ENCODE measurements around the gene TTC28. TPM values are rescaled to one million over a fixed set of nuclear protein-coding genes. Genes with fewer than 3 reads are reported as not detected.

TTC28 gene
- total RNA-seq, 3 donors from 2014 or later, result 9.6 to 32.3 (median 13.2) TPM

- no peak overlapping the region for H3K4me3 ChIP-seq
- TF ChIP-seq CTCF (IDR thresholded peaks at IDR 0.05), result no peak
- DNase-seq (peak in 1 of 3 donors; percentile 19), ATAC-seq (no peak)
- H3K4me1 ChIP-seq (ENCODE audit: low read depth), result no peaks in the 10 kb centered on the region
- H3K36me3 ChIP-seq (ENCODE audit: low read depth), result no peaks in the 10 kb centered on the region
- intact Hi-C loops (cut with DNase I, micrococcal nuclease), result no loop called here
- H3K9me3 ChIP-seq, result no peaks in the 10 kb centered on the region
Measured at GRCh38 chr22:28016781-28017557, 662.7 kb downstream of the TTC28 start.

GRCh38 chr22:28015676-28016601 is 663.7 kb downstream of the TTC28 start:
- intact Hi-C loops (cut with DNase I, micrococcal nuclease), result no loop called here
- H3K4me3 ChIP-seq, result no peak overlapping the region
- DNase-seq (peak in 1 of 3 donors; percentile 21), ATAC-seq (no peak)
- H3K4me1 ChIP-seq (ENCODE audit: low read depth), result no peaks in the 10 kb centered on the region
- H3K9me3 ChIP-seq, result no peaks in the 10 kb centered on the region
- TF ChIP-seq CTCF (IDR thresholded peaks at IDR 0.05), result no peak
- H3K36me3 ChIP-seq (ENCODE audit: low read depth), result no peaks in the 10 kb centered on the region

- H3K4me1 ChIP-seq (ENCODE audit: low read depth), result no peaks in the 10 kb centered on the region
- H3K36me3 ChIP-seq (ENCODE audit: low read depth), result no peaks in the 10 kb centered on the region
- intact Hi-C loops (cut with DNase I, micrococcal nuclease), result no loop called here
- H3K9me3 ChIP-seq, result no peaks in the 10 kb centered on the region
- DNase-seq (peak in 1 of 3 donors; percentile 1), ATAC-seq (no peak)
- no peak overlapping the region for H3K4me3 ChIP-seq
- no peak for TF ChIP-seq CTCF (IDR thresholded peaks at IDR 0.05)
Measured at GRCh38 chr22:28015046-28015425, 664.6 kb downstream of the TTC28 start.

GRCh38 chr22:28014211-28015045 is 665.2 kb downstream of the TTC28 start:
- DNase-seq, result peak in 1 of 3 donors; percentile 13
- intact Hi-C loops (cut with DNase I, micrococcal nuclease), result no loop called here
- TF ChIP-seq CTCF (IDR thresholded peaks at IDR 0.05), result no peak
- Histone ChIP-seq H3K9me3 (no peaks in the 10 kb centered on the region), H3K4me1 (ENCODE audit: low read depth) (no peaks in the 10 kb centered on the region), H3K4me3 (no peak overlapping the region), H3K36me3 (ENCODE audit: low read depth) (no peaks in the 10 kb centered on the region)
- ATAC-seq, result no peak

GRCh38 chr22:28013611-28014010 is 666.0 kb downstream of the TTC28 start:
- Histone ChIP-seq H3K4me3 (no peak overlapping the region), H3K9me3 (no peaks in the 10 kb centered on the region), H3K36me3 (ENCODE audit: low read depth) (no peaks in the 10 kb centered on the region), H3K4me1 (ENCODE audit: low read depth) (no peaks in the 10 kb centered on the region)
- TF ChIP-seq CTCF (IDR thresholded peaks at IDR 0.05), result no peak
- ATAC-seq, result no peak
- peak in 1 of 3 donors; percentile 7 for DNase-seq
- intact Hi-C loops (cut with DNase I, micrococcal nuclease), result no loop called here

Data from mucosa of descending colon (tissue), 3 donors.